GM19455 (cell line): ENCODE measurements around the gene RYR3.
"Not testable (repeated sequence)": the region's sequence is repeated elsewhere in the genome, so short reads cannot be mapped to it uniquely, and the experiment has no call there.

Source experiments
- ATAC-seq: cut with Tn5 transposase; IDR thresholded peaks from one replicate; pipeline ENCODE4 v1.9.1; 2021; ENCODE audit not compliant: unreplicated experiment

Gene RYR3

DNA sequence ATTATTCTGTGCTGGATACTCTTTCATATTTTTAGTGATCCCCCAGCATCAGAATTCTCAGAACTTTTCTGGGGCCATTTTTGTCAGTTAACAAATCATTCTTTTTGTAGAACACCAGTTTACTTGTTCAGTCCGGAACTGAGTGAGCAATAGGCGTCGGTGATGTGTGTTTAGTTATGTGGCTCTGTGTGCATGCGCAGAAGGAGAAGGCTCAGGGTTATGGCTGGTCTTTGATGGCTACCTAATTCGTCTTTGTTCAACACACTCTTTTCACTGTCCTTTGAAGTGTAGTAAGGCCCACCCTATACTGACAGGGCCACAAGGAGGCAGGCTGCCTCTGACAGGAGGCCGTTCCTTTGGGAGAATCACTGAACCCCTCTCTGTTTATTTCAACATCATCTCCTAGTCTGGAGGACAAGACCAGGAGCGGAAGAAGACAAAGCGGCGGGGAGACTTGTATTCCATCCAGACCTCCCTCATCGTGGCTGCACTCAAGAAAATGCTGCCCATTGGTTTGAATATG is 499.4 kb downstream of the RYR3 start:
- ATAC-seq = no peak

DNA sequence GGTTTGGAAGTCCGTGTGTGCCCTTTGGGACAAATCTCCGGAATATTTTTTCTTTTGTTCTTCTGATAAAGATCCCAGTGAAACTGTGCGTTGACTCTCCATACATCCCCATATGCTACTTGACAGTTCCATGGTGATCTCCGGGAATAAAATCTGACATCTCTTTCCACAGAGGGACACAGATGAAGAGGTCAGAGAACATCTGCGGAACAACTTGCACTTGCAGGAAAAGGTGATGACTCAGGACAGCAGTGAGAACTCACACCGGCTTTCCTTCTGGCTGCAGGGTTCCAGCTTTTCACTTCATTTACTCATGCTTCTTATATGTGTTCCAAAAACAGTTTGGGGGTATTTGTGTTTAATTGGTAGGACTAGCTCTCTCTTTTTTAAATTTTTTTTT is 500.0 kb downstream of the RYR3 start:
- ATAC-seq = no peak

DNA sequence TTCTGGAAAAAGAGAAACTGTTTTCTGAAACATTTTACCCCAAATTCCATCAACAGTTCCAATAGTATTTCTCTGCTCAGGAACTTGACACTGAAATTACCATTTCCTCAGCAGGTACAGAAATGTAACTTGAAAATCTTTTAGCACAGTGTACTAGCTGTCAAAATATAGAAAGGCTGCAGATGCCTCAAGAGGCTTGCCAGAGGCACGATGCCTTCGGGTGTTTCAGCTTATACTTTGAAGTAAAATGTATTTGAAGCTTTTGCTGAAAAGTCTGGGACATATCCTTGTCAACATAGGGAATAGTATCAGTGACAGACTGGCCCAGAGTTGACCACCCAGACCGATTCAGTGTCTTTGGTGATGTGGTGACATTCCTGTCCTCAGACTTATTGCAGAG is 503.1 kb downstream of the RYR3 start:
- ATAC-seq = no peak

DNA sequence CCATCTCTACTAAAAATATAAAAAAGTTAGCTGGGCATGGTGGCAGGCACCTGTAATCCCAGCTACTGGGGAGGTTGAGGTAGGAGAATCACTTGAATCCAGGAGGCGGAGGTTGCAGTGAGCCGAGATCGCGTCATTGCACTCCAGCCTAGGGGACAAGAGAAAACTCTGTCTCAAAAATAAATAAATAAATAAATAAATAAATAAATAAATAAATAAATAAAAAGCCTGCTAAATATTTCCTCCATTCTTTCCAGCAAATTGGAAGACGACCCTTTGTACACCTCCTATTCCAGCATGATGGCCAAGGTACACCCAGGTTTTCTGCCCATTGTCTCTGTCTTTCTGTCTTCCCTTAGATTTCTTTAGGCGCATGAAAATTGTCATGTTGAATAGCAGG is 508.7 kb downstream of the RYR3 start:
- not testable (repeated sequence) for ATAC-seq

DNA sequence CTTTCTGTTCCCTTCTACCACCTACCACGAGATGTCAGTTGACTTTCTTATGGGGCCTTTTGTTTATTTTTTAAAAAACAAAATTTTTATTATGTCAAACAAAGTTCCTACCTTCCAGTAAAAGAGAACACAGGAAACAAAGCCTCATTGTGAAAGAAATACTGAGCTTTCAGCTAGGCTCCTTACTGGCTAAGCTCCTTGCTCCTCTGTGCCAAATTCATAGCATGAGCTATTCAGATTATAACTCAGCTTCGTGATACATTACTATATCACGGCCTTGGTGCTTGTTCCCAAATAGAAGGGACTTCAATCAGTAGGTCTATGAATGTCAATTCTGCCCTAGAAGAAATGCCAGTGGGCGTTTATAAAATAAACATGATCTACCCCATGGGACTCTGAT is 511.7 kb downstream of the RYR3 start:
- no peak for ATAC-seq

DNA sequence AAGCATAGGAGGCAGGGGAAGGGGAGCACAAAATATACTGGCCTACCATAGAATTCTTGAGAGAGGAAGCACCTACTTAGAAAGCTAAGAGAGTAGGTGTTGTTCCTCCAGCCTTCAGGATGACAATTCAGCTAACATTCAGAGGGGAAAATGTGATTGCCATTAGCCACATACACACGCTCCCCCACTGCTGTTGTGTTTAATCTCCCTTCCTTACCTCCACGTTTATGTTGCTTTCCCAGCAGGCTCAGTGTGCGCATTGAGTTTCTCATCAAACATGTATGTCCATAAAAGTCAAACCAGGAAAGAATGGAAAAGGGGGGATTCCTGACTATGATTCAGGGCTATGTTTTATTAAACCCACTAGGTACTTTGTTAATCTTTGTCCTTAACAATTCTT is 512.4 kb downstream of the RYR3 start:
- no peak for ATAC-seq

DNA sequence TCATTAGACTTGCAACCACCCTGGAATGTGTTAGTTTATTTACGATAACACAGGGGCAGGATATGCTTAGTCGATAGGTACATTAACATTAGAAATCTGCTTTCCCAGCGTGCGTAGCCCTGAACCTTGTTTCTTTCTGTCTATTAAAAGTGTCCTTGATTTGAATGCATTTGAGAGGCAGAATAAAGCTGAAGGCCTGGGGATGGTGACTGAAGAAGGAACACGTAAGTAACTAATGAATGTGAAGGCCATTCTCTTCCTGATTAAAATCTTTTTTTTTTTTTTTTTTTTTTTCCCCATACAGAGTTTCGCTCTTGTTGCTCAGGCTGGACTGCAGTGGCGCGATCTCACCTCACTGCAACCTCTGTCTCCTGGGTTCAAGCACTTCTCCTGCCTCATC is 514.7 kb downstream of the RYR3 start:
- ATAC-seq = no peak

DNA sequence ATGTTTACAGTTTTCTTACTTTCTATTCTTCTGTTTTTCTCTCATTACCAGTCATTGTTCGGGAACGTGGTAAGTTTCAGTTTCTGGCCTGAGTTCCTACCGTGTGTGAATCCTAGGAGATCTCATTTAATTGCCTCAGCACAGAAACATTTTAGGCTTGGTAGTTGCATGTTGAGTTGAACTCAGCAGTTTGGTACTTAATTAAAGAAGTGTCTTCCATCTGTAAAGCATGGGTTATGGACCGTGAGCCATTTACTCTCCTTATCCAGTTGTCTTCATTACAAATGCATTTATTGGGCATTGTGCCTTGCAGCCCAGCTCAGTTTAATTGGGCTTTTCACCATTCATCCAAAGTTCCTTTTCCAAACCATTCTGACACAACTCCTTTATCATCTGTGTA is 515.4 kb downstream of the RYR3 start:
- ATAC-seq = no peak

DNA sequence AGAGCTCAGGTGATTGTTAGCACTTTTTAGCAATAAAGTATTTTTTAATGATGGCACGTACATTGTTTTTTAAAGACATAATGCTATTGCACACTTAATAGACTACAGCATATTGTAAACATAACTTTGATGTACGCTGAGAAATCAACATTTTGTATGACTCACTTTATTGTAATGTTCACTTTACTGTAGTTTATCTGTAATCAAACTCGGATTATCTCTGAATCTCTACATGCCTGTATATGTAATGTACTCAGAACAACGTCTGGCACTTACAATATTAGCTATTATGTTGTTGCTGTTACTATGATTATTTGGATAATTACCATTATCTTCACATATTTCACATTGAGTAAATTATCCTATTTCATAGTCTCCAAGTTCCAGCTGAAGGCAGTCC is 519.6 kb downstream of the RYR3 start:
- ATAC-seq = no peak

DNA sequence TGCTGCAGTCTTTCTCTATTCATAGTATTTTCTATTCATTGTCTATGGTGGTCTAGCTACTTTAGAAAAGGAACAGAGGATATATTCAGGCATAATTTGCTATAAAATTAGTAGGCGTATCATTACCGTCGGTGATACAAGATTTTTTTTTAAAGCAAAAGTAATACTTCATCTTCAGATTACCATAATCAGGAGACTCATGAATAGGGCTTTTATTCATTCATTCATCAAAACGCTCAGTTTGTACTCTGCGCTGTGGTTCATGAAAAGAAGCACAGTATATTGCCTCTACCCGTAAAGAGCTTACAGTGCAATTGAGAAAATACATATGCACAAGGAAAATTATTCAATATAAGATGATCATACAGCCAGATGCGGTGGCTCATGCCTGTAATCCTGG is 520.9 kb downstream of the RYR3 start:
- no peak for ATAC-seq

DNA sequence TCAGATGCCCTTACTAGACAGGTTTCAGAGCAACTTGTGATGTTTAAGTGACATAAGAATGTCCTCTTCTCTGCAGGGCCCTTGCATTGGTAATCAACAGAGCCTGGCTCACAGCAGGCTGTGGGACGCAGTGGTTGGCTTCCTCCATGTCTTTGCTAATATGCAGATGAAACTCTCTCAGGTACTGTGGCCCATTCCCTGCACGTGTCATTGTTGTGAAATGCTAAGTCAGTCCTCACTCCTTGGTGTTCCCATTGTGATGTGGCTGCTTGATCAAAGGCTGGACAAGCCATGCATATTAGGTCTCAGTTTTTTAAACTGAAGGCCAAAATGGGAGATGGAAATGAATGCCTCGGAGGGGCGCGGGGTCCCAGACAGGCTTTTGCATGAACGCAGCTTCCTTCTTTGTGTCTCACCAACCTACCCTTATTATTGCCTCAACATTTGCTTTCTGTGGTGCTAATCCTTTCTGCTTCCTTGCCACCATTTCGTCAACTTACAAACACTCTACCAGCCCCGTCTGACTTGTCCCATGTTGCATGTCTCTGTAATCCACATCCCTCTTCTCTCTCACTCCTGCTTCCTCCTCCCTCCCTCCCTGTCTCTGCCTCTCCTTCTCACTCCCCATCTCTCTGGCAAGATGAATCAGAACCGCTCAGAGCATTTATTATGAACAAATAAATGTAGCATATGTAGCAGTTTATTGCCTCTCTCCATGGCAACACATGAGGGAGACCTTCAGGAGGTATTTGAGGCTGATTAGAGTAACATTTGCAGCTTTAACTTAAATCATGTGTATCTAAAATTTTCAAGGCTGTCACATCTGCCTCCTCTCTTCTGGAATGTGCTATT is 524.4 kb downstream of the RYR3 start:
- no peak for ATAC-seq

DNA sequence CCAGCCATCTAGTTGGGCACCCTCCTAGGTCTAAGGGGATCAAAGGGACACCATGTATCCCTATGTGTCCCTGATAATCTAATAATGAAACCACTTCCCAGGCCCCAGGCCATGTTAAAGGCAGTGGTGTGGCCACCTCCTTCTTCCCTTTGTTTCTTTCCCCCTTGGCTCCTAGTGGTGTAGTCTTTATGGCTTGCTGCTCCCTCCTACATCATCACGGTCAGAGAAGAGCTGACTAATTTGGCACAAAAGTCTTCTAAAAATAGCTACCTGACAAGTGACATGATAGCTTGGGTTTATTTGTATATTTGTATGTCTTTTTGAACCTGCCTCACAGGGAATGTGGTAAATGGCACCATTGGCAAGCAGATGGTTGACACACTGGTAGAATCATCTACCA is 526.5 kb downstream of the RYR3 start:
- no peak for ATAC-seq

DNA sequence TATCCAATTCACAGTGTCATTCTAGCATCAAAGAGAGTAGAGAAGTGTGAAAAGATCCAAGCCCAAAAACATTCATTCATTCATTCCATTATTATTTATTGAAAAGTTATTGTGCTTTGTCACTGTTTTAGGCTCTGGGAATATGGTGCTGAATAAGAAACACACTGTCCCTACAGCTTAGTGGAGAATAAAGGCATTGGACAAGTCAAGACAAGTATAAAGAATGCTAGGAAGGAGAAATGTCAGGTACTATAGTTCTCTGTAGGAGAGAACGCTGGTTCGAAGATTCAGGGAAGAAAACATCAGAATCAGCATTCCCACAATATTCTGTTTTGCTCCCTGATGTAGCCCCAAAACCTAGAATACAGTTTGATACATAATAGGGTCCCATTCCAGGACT is 528.8 kb downstream of the RYR3 start:
- ATAC-seq = no peak

DNA sequence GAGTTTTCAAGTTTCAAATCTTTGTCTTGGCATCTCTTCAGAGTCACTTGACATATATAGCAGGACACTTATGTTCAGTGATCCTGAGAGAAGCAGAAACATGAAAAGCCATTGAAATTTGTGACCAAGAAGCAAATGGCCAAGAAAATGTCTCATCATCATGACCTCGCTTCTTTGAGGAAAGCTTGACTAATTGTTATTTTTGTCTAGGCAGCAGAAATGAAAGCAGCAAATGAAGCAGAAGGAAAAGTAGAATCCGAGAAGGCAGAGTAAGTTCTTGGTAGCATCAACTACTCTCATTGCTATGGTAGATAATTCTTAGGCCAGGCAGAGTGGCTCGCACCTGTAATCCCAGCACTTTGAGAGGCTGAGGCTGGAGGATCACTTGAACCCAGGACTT is 529.8 kb downstream of the RYR3 start:
- no peak for ATAC-seq

DNA sequence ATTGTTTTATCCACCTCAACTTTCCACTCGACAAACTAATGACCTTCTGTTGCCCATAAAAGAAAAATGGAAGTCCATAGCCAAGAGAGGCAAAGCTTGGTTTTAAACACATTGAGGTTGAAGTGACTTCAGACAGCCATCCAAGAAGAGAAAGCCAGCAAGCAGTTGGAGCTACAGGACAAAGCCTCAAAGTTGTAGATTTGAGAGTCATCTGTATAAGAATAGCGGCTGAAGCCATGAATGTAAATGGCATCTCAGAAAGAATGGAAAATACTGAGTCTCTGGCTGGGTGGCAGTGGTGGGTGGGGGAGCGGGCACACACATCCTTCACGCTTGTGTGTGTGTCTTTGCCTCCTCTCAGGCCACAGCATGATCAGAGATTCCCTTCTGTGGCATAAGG is 533.4 kb downstream of the RYR3 start:
- no peak for ATAC-seq

DNA sequence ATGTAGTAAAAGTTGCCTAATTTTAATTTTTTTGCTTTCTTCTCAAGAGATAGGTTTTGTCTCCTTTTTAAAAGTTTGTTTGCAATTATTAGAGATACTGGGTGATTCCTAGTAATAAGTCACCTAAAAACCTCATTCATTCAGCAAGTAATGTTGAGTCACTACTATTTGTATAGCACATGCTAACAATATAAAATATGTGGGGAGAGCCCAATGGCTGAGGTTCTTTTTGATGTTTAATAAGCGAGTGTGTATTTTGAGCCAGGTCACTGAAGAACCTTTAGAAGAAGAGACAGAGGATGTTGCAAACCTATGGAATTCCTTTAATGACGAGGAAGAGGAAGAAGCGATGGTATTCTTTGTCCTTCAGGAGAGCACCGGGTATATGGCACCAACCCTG is 533.8 kb downstream of the RYR3 start:
- ATAC-seq = no peak

DNA sequence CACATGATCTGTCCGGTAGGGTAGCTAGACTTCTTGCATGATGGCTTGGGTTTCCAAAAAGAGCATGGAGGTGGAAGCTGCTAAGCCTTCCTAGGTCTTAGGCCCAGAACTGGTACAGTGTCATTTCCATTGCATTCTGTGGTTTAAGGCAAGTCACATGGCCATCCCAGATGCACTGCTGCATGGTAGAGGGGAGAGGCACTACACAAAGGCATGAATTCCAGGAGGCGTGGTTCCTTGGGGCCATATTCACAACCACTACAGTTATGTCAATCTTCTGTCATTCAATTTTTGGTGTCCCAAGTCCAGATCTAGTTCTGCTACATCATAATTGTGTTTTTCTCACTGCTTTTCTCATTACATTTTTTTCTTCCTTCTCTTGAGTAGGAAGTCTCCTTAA is 535.4 kb downstream of the RYR3 start:
- ATAC-seq = no peak

DNA sequence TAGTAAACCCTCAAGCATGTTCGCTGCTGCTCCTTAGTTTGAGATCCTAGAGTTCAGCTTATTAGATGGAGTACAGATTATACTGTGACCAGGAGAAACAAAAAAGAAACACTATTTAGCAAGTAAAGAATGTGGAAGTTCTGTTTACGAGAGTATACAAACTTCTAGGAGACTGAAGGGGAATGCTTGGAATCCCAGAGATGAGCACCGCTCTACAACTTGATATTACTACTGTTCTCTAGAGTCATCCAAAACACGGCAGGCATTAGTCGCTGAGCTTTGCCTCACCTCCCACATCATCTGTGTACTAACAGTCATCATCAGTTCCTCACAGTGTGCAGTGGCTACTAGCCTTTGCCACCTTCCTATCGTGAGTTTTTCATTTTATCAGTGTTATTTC is 536.1 kb downstream of the RYR3 start:
- ATAC-seq = no peak

DNA sequence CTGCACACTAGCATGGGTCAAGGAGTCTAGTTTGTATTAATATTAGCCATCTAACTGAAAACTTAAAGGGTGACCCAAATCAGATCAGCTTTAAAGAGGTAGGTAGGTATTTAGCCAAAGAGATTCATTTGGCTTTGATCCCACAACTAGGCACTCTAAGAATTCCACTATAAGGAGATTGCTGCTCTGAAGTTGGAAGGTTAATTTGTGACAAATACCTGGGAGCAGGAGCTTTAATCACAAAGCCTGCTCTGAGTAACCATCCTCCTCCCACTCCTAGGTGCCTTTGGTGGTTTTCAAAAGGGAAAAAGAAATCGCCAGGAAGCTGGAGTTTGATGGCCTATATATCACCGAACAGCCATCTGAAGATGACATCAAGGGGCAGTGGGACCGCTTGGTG is 537.2 kb downstream of the RYR3 start:
- no peak for ATAC-seq

DNA sequence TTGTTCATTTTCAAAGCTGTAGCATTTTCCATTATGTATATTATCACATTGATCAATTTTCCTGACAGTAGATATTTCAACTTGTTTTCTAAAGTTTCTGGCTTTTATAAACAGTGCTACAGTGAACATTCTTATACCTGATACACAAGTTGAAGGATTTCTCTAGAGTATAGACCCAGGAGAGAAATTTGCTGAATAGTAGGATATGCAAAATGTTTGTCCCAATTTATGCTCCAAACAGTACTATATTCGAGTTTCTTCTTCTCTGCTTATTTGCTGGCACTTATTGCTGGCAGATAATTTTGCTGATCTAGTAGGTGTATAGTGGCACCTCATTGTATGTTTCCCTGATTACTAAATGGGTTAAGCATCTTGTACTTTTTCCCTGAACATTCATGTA is 540.3 kb downstream of the RYR3 start:
- ATAC-seq = no peak

DNA sequence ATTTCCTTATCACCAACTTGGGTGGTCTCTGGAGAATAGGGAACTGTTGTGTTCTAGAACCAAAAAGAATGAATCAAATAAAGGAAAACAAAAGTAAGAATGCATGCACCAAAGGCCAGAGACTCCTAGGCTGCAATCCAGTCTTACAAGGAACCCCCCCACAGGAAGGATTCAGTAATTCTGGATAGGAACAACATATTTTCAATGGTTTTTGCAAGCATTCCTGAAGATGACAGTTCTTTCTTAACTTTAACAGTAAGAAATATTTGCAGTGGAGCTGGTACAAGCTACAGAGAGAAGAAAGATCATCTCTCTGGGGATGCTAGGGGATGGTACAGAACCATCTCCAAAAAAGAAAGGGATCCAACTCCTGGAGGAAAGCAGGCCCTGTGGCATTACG is 541.3 kb downstream of the RYR3 start:
- ATAC-seq = no peak

DNA sequence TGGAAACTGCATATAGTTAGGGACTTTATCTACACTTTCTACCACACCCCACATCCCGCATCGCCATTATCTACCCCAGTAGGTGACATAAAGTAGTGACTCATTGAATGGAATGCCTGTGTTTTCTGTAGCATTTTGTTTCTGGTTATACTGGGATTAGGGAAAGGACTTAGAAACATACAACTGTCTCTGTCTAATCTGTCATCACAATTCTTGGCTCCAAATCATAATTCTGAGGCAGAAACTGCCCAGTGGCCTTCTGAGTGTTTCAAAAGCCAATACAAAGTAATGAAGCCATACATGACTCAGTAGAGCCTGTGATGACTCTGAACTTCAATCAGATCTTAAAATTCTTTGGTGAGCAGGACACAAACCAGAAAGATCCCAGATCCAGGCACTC is 541.8 kb downstream of the RYR3 start:
- no peak for ATAC-seq

DNA sequence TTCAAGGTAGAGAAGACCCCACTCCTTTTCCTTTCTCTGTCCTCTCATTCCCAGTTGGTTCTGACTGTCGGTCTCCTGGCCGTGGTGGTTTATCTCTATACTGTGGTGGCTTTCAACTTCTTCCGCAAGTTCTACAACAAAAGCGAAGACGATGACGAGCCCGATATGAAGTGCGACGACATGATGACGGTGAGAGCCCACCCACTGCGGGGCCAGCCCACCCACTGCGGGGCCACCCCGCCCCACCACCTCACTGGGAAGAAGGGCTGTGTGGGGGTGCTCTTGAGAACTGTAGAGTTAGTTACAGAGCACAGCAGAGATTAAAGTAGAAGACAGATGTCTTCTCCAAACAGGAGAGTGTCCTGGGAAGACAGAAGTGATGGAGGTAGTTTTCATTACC is 547.0 kb downstream of the RYR3 start:
- ATAC-seq = no peak
